Lung (tissue), 12 donors: ENCODE data around the gene YIPF2. TPM values are rescaled to one million over a fixed set of nuclear protein-coding genes. Genes with fewer than 3 reads are reported as not detected.

Experiments
- ATAC-seq: fragments of 200-7000 bp; cut with Tn5 transposase; one replicate; pipeline ENCODE4 v1.9.1; 2020; ENCODE audit warnings: moderate number of reproducible peaks; ENCODE audit not compliant: insufficient read depth, low FRiP score
- DNase-seq, 3 donors: peaks; one replicate each; pipeline ENCODE4 v3.0.0-alpha.2; 2013 to 2017
- H3K27ac ChIP-seq, 2 donors: one replicate each; pipeline ENCODE4 v1.5.1; 2013; ENCODE audit warnings: mild to moderate bottlenecking in 2 of 2, moderate library complexity in 2 of 2, control low read depth in 1 of 2, inconsistent platforms in 1 of 2, low read depth in 1 of 2, low read length in 1 of 2
- H3K27me3 ChIP-seq, 3 donors: one replicate each; pipeline ENCODE4 v1.5.1; 2013; ENCODE audit warnings: low read length in 2 of 3; ENCODE audit not compliant: control insufficient read depth in 3 of 3, insufficient read depth in 3 of 3
- H3K36me3 ChIP-seq, 4 donors: one replicate each; pipeline ENCODE4 v1.5.1; 2013; ENCODE audit warnings: low read length in 4 of 4, mild to moderate bottlenecking in 1 of 4, moderate library complexity in 1 of 4; ENCODE audit not compliant: control insufficient read depth in 4 of 4, insufficient read depth in 4 of 4
- H3K4me1 ChIP-seq, 5 donors: one replicate each; pipeline ENCODE4 v1.5.1; 2013; ENCODE audit warnings: low read length in 5 of 5, mild to moderate bottlenecking in 2 of 5, moderate library complexity in 1 of 5; ENCODE audit not compliant: control insufficient read depth in 5 of 5, insufficient read depth in 5 of 5
- H3K4me3 ChIP-seq: one replicate; pipeline ENCODE4 v1.5.1; 2013; ENCODE audit warnings: mild to moderate bottlenecking, control low read depth, moderate library complexity
- H3K9ac ChIP-seq, 2 donors: one replicate each; pipeline ENCODE4 v1.5.1; 2013; ENCODE audit warnings: low read length in 2 of 2, control low read depth in 1 of 2; ENCODE audit not compliant: insufficient read depth in 1 of 2
- H3K9me3 ChIP-seq, 4 donors: one replicate each; pipeline ENCODE4 v1.5.1; 2013; ENCODE audit warnings: low read length in 3 of 4, mild to moderate bottlenecking in 1 of 4, moderate library complexity in 1 of 4; ENCODE audit not compliant: control insufficient read depth in 4 of 4, insufficient read depth in 3 of 4
- CTCF ChIP-seq: IDR thresholded peaks from 2 replicates; pipeline ENCODE4 v1.5.1; 2012; ENCODE audit warnings: mild to moderate bottlenecking; ENCODE audit errors: control extremely low read depth, extremely low read depth
- WGBS, 2 donors: extraction: QIAGEN DNeasy Blood & Tissue Kit; methylation state at CpG; one replicate each; pipeline ENCODE4 v1.1.7; 2013; 5-methylcytosine and 5-hydroxymethylcytosine counted together
- polyA plus RNA-seq, 2 donors: library from polyadenylated mRNA; stranded (reverse); fragments of 200-250 nt; gene quantifications; one replicate each; pipeline ENCODE4 v1.2.1, GENCODE V29; 2013
- total RNA-seq, 2 donors: library from RNA; depleted of rRNA in 1 of 2; stranded (reverse); fragments of >200 nt in 1 of 2; gene quantifications; one replicate each; pipeline ENCODE4 v1.2.1, GENCODE V29; 2014 to 2021
- donor health status: control.
- donor health status: control.
- donor health status: Bipolar disorder and iron deficiency.
- donor health status: healthy.
- donor health status: DM: yes; HTN: yes; CAD: no.

Gene YIPF2
- total and polyA plus RNA-seq, 4 donors = 54.7 to 77.8 (median 67.4) TPM

GRCh38 chr19:10888421-10888866 is 40.0 kb downstream of the YIPF2 start:
- no peak overlapping the region for H3K4me3 ChIP-seq
- no peak for ATAC-seq
- 76 to 80% methylated on average over 13 of the region's 13 CpGs for WGBS, 2 donors
- no peak for DNase-seq
- H3K9me3 ChIP-seq = no peaks in the 10 kb centered on the region
- H3K27ac ChIP-seq = no peak overlapping the region
- H3K27me3 ChIP-seq = no peaks in the 10 kb centered on the region
- no peak for TF ChIP-seq CTCF
- H3K36me3 ChIP-seq = no peaks in the 10 kb centered on the region
- H3K9ac ChIP-seq = no peak overlapping the region
- H3K4me1 ChIP-seq = peaks cover 3 to 24% (median 6%) of the 10 kb centered on the region in 5 donors

- no peak for ATAC-seq
Measured at GRCh38 chr19:10887616-10888367, 40.6 kb downstream of the YIPF2 start.

DNA sequence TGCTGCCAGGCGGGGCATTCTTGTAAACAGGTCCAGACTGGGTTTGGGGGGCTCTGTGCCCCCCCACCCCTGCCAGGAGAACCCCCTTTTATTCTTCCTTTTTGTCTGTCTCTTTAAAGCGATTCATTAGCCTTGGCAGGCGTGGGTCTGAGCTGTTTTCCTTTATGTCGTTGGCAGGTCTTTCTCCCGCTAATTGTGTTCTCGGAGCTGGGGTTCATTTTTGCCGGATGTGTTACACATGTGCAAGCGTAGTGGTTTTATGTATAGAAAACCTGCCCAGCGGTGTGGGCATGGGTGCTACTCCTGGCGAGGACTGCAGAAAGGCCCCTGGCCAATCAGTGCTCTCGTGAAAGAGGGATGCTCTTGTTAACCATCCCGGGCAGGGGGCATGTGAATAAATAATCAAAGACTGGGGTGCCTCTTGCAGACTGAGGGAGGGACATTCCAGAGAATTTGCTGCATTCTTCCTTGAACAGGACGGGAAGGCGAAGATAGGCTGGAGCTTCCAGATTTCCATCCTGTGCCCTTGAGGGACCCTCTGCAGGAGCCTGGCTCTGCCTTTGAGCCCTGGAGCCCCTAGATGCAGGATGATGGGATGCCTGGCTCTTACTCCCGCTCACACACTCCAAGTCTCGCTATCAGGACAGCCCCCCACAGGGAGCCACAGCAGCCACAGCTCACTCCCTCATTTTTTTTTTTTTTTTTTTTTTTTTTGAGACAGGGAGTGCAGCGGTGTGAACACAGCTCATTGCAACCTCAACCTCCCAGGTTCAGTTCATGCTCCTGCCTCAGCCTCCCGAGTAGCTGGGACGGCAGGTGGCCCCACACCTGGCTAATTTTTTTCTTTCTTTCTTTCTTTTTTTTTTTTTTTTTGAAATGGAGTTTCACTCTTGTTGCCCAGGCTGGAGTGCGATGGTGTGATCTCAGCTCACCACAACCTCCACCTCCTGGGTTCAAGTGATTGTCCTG is 43.0 kb downstream of the YIPF2 start:
- no peak overlapping the region for H3K9ac ChIP-seq
- H3K27me3 ChIP-seq = no peaks in the 10 kb centered on the region
- no peaks in the 10 kb centered on the region for H3K36me3 ChIP-seq
- TF ChIP-seq CTCF = no peak
- no peak for DNase-seq
- 84 to 86% methylated on average over 20 of the region's 20 CpGs for WGBS, 2 donors
- no peaks in the 10 kb centered on the region for H3K9me3 ChIP-seq
- H3K4me1 ChIP-seq = peaks cover 0 to 9% (median 5%) of the 10 kb centered on the region in 5 donors
- no peak for ATAC-seq
- no peak overlapping the region for H3K4me3 ChIP-seq
- no peak overlapping the region for H3K27ac ChIP-seq

More at GRCh38 chr19:10887616-10888367, 40.6 kb downstream of the YIPF2 start:
- no peak for TF ChIP-seq CTCF
- Histone ChIP-seq H3K9me3 (no peaks in the 10 kb centered on the region), H3K9ac (no peak overlapping the region), H3K27me3 (no peaks in the 10 kb centered on the region), H3K4me3 (no peak overlapping the region), H3K36me3 (no peaks in the 10 kb centered on the region), H3K27ac (no peak overlapping the region), H3K4me1 (peaks cover 3 to 24% (median 6%) of the 10 kb centered on the region in 5 donors)
- WGBS, 2 donors = 87 to 91% methylated on average over 9 of the region's 9 CpGs
- no peak for DNase-seq
